Suprapubic skin (tissue), 3 donors: Measurements from ENCODE around the gene TLE4.

Experiments
- CTCF ChIP-seq, 2 donors: fragments of 200-600 bp in 1 of 2; fragments of 450-650 bp in 1 of 2; sonication (generic) in 1 of 2; IDR thresholded peaks; one replicate each; pipeline ENCODE4 v1.5.1; 2016 to 2019; ENCODE audit warnings: antibody characterized with exemption in 2 of 2, mild to moderate bottlenecking in 1 of 2, moderate library complexity in 1 of 2
- EP300 ChIP-seq: sonication (generic); formaldehyde crosslinking; IDR thresholded peaks from one replicate; pipeline ENCODE4 v1.6.1; 2017; ENCODE audit warnings: antibody characterized with exemption

- no peak for TF ChIP-seq EP300
- TF ChIP-seq CTCF (IDR thresholded peaks at IDR 0.05): no peak
Observed at GRCh38 chr9:79673614-79674013, 101.8 kb downstream of the TLE4 start.
